ENCODE measurements around the gene WASF2. TPM values are rescaled to one million over a fixed set of nuclear protein-coding genes. Genes with fewer than 3 reads are reported as not detected.

Gene WASF2
- total RNA-seq, 1 donor from 2014 or later: 183 TPM

GRCh38 chr1:27358038-27358927 lies 131.7 kb downstream of the WASF2 start:
- intact Hi-C loops (cut with DNase I): loop anchor here (5.0 kb wide), 1 partner anchor 34 kb away; the partner anchor contains the start of gene GPR3
- DNase-seq (ENCODE audit: low spot score) (no peak), ATAC-seq (no peak)

- peak; percentile 84 for DNase-seq (ENCODE audit: low spot score)
- intact Hi-C loops (cut with DNase I): loop anchor here (5.0 kb wide), 1 partner anchor 35 kb away; the partner anchor contains the start of gene GPR3
- peak; percentile 75 for ATAC-seq
These were observed 132.5 kb downstream of the WASF2 start for GRCh38 chr1:27357281-27358037.

- DNase-seq (ENCODE audit: low spot score) (no peak), ATAC-seq (peak; percentile 45)
- intact Hi-C loops (cut with DNase I): loop anchor here (5.0 kb wide), 1 partner anchor 36 kb away; the partner anchor contains the start of gene GPR3
These were observed 133.2 kb downstream of the WASF2 start for GRCh38 chr1:27356619-27357280.

GRCh38 chr1:27356277-27356618 lies 133.7 kb downstream of the WASF2 start:
- no peak for DNase-seq (ENCODE audit: low spot score)
- no peak for ATAC-seq
- intact Hi-C loops (cut with DNase I): loop anchor here (5.0 kb wide), 1 partner anchor 36 kb away; the partner anchor contains the start of gene GPR3

GRCh38 chr1:27355683-27356082 lies 134.3 kb downstream of the WASF2 start:
- intact Hi-C loops (cut with DNase I): loop anchor here (5.0 kb wide), 1 partner anchor 37 kb away; the partner anchor contains the start of gene GPR3

More at GRCh38 chr1:27355683-27356082, 134.3 kb downstream of the WASF2 start:
- DNase-seq (ENCODE audit: low spot score) (no peak), ATAC-seq (no peak)

Other genes with a start within 250 kb of the WASF2 start
- 37.8 TPM for gene TMEM222, start 168.0 kb downstream of the WASF2 start, total RNA-seq
- 3.5 TPM for gene SYTL1, start 148.1 kb downstream of the WASF2 start, total RNA-seq
- 88.4 TPM for gene MAP3K6, start 123.2 kb downstream of the WASF2 start, total RNA-seq
- 1.2 TPM for gene FCN3, start 115.3 kb downstream of the WASF2 start, total RNA-seq
- gene CD164L2, start 106.8 kb downstream of the WASF2 start, total RNA-seq: not detected
- gene GPR3, start 97.5 kb downstream of the WASF2 start, total RNA-seq: 0.71 TPM
- gene AHDC1, start 114.0 kb upstream of the WASF2 start, total RNA-seq: 61.9 TPM
- 15.3 TPM for gene FGR, start 145.0 kb upstream of the WASF2 start, total RNA-seq
- 45.9 TPM for gene IFI6, start 182.0 kb upstream of the WASF2 start, total RNA-seq
- 18.3 TPM for gene FAM76A, start 235.8 kb upstream of the WASF2 start, total RNA-seq